GM18519 (cell line): ENCODE results near the gene CELF5.
"Not testable (repeated sequence)": the region's sequence is repeated elsewhere in the genome, so short reads cannot be mapped to it uniquely, and the experiment has no call there.

Experiments used
- ATAC-seq: cut with Tn5 transposase; IDR thresholded peaks from one replicate; pipeline ENCODE4 v1.9.1; 2021; ENCODE audit warnings: mild to moderate bottlenecking, moderate library complexity; ENCODE audit not compliant: unreplicated experiment, low FRiP score

The CELF5 gene

DNA sequence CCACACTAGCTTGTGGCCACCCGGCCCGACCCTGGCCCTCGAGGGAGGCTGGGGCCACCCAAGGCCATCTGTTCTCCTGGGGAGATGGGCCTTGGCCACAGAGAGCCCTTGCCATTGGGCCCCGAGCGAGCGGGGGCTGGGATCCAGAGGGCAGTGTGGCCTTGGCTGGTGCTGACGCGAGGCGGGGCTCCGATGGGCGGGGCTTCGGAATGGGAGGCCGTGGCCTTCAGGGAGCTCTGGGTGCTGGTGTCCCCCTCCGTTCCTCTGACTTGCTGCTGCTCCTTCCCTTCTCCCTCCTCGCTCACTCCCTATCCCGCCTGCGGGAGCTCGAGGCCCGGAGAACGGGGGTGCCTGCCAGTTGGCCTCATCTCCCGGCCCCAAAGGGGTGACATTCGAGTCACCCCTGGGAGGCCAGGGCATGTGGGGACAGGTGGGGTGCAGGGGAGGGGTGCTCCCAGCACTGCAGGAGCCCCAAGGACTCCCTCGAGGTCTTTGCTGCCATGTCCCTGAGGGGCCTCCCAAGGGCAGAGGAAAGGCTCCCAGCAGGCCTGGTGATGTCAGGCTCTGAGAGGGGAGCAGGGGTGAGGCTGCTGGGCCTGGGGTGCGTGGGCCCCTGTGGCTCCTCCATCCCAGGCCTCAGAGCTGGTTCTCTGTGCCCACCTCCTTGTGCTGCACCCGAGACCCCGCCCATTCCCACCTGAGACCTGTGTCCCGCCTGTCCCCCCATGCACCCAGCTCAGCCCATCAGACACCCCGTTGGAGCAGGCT, 34.6 kb upstream of the CELF5 start:
- no peak for ATAC-seq

DNA sequence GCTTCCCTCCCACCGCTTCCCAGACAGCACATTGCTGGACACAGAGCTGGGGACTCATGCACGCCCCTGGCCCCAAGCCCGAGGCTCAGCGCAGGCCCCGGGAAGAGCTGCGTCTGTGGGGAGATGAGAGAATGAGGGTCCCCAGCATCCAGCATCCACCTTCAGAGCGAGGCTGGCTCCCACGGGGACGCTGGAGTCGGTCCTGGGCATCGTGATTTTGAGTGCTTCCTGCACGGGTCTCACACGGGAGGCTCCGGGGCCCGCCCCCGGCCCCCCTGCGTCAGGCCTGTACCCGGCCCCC, 34.0 kb upstream of the CELF5 start:
- ATAC-seq: no peak

GRCh38 chr19:3190921-3191805, 33.3 kb upstream of the CELF5 start:
- ATAC-seq: no peak

DNA sequence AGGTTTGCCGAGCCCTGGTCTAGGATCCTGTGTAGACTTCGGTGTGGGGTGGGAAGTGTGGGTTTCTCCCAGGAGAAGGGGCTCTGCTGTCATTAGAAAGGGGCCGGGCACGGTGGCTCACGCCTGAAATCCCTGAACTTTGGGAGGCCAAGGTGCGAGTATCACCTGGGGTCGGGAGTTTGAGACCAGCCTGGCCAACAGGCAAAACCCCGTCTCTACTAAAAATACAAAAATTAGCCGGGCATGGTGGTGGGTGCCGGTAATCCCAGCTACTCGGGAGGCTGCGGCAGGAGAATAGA, 32.7 kb upstream of the CELF5 start:
- ATAC-seq: not testable (repeated sequence)

- ATAC-seq: no peak
These were observed 32.2 kb upstream of the CELF5 start for GRCh38 chr19:3192228-3192635.

GRCh38 chr19:3192684-3193083, 31.8 kb upstream of the CELF5 start:
- no peak for ATAC-seq

DNA sequence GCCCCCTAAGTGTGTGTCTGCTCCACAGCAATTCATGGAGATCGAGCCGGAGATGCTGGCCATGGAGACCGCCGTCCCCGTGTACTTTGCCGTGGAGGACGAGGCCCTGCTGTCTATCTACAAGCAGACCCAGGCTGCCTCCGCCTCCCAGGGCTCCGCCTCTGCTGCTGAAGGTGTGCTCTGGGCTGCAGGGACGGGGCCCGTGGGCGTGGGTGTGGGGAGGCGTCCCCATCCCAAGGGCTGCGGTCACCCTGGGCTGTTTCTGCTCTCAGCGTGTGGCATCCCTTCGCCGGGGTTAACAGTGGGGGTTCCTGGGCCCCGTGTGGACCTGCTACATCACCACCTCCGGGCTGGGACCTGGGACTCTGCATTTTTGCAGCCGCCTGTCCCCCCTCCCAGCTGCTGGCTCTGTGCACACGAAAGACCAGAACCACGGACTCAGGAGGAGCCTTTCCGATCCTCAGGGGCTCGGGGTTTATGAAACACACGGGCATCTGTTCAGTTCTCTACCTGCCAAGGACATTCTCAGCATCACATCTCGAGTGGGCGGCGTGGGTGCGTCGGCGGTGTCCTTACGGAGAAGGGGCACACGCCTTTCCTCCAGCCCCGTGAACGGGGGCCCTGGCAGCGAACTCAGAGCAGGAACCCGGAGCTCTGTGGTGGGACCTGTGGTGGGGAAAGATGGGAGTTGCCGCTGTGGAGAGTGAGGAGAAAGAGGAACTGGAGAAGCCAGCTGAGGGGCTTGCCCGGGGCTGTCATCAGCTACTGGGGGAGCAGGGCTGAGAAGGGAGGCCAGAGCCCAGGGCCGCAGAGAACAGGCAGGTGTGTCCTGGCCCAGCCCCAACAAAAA, 31.0 kb upstream of the CELF5 start:
- ATAC-seq: no peak

- no peak for ATAC-seq
These were observed 30.1 kb upstream of the CELF5 start for GRCh38 chr19:3194106-3195087.

GRCh38 chr19:3196064-3196932, 28.2 kb upstream of the CELF5 start:
- no peak for ATAC-seq

- no peak for ATAC-seq
These were observed 27.6 kb upstream of the CELF5 start for GRCh38 chr19:3196933-3197205.

GRCh38 chr19:3198901-3199700, 25.4 kb upstream of the CELF5 start:
- no peak for ATAC-seq

GRCh38 chr19:3201072-3201700, 23.3 kb upstream of the CELF5 start:
- no peak for ATAC-seq

GRCh38 chr19:3201911-3202310, 22.6 kb upstream of the CELF5 start:
- no peak for ATAC-seq

DNA sequence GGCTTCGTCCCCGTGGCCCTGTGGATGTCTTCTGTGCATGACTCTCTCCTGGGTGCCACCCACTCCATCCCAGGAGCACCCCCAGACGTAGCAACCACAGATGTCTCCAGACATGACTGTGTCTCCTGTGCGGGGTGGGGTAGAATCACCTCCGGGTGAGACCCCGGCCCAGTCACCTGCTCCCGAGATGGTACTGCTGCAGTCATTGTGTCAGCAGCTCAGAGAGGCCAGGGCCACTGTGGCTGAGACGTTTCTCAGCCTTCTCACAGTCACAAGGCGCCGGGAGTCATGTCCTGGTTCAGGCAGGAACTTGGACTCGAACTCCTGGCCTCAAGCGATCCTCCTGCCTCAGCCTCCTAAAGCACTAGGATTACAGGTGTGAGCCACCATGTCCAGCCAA, 22.1 kb upstream of the CELF5 start:
- no peak for ATAC-seq

DNA sequence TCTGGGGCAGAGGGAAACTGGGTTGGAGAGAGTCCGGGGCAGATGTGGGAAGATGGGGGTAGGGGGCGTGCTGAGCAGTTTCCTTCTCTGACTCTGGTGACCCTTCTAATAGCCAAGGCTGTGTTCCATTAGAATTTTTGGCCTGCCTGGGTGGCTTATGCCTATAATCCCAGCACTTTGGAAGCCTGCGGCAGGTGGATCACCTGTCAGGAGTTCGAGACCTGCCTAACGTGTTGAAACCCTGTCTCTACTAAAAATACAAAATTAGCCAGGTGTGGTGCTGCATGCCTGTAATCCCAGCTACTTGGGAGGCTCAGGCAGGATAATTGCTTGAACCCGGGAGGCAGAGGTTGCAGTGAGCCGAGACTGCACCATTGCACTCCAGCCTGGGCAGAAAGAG, 21.6 kb upstream of the CELF5 start:
- not testable (repeated sequence) for ATAC-seq

DNA sequence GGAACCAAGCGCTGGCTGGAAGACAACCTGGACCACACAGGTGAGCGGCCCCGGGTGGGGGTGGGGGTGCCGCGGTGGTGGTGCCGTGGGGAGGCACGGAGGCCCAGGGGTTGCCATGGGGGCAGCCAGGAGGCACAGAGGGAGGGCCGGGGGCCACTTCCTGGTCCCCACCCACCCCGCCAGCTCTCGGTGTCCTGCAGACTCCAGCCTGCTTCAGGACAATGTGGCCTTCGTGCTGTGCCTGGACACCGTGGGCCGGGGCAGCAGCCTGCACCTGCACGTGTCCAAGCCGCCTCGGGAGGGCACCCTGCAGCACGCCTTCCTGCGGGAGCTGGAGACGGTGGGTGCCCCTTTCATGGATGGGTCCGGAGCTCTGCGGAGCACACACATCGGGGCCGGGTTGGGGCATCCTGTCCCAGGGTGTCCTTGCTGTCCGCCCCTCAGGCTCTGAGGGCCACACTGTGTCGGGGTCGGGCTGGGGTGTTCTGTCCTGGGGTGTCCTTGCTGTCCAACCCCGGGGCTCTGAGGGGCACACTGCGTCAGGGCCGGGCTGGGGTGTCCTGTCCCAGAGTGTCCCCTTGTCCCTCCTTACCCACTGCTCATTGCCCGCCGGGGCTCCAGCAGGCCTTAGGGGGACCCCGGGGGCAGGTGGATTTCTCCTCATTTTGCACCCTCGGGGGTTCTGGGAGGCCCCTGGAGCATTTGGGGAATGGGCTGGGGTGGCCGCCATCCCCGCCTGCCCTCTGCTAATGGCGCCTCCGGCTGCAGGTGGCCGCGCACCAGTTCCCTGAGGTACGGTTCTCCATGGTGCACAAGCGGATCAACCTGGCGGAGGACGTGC, 20.4 kb upstream of the CELF5 start:
- ATAC-seq: no peak

- no peak for ATAC-seq
These were observed 19.7 kb upstream of the CELF5 start for GRCh38 chr19:3204646-3205275.
